Pancreas (tissue), 10 donors: Measurements from ENCODE around the gene PROCA1. TPM values are rescaled to one million over a fixed set of nuclear protein-coding genes. Genes with fewer than 3 reads are reported as not detected.
A peak's percentile ranks its signal among the peaks of the same experiment; 100 is the strongest.

Experiments used
- ATAC-seq, 4 donors: fragments of 200-7000 bp; cut with Tn5 transposase; one replicate each; pipeline versions ENCODE4 v1.8.0 to v1.9.1; 2020; ENCODE audit warnings: mild to moderate bottlenecking in 4 of 4, moderate library complexity in 4 of 4
- DNase-seq, 6 donors: peaks; one replicate each; pipeline ENCODE4 v3.0.0-alpha.2; 2020
- FAIRE-seq: peaks from 2 replicates; lab custom pipeline; 2012; peaks lifted over from hg19 to GRCh38; lab: Jason Lieb, UNC
- H3K27ac ChIP-seq, 4 donors: fragments of 200-600 bp; sonication (generic); 1 replicate in 3 of 4; 2 replicates in 1 of 4; pipeline versions ENCODE4 v1.5.0 to v1.8.0; 2020
- H3K27me3 ChIP-seq, 4 donors: fragments of 200-600 bp; one replicate each; pipeline ENCODE4 v1.8.0; 2021
- H3K36me3 ChIP-seq, 3 donors: fragments of 200-600 bp; sonication (generic) in 1 of 3; one replicate each; pipeline versions ENCODE4 v1.5.0 to v1.8.0; 2020 to 2021
- H3K4me1 ChIP-seq, 3 donors: fragments of 200-600 bp; one replicate each; pipeline ENCODE4 v1.8.0; 2021
- H3K4me3 ChIP-seq, 4 donors: fragments of 200-600 bp; sonication (generic) in 2 of 4; one replicate each; pipeline versions ENCODE4 v1.5.0 to v1.8.0; 2020 to 2021
- H3K9me3 ChIP-seq, 4 donors: fragments of 200-600 bp; one replicate each; pipeline ENCODE4 v1.8.0; 2021
- CTCF ChIP-seq, 4 donors: fragments of 200-600 bp; sonication (generic) in 3 of 4; IDR thresholded peaks; one replicate each; pipeline versions ENCODE4 v1.5.0 to v1.8.0; 2021; ENCODE audit warnings: antibody characterized with exemption in 4 of 4
- WGBS, 2 donors: extraction: QIAGEN DNeasy Blood & Tissue Kit; methylation state at CpG; one replicate each; pipeline ENCODE4 v1.1.7; 2013; 5-methylcytosine and 5-hydroxymethylcytosine counted together
- intact Hi-C, 3 donors: fragments of 100-400 bp; cut with DNase I; formaldehyde crosslinking; loops; one replicate each; pipeline versions ENCODE4 v1.11.1 to v1.14.2; 2022
- polyA plus RNA-seq, 2 donors: library from polyadenylated mRNA; stranded (reverse); fragments of 200-250 nt; gene quantifications; one replicate each; pipeline ENCODE4 v1.2.3, GENCODE V29; 2013
- total RNA-seq, 6 donors: library from RNA; stranded (reverse); fragmentation: NEBNext Ultra II Directional in 4 of 6; extraction: Animal tissue kit (Norgen Biotek cat#: 25700) in 4 of 6; gene quantifications; one replicate each; pipeline versions ENCODE4 v1.2.1 to v1.2.4, GENCODE V29; 2021 to 2023
- donor health status: healthy with polysubstance abuse.
- donor health status: DM: no; HTN: no; CAD: no; lungs with moderate emphysema.
- donor health status: DM: no; HTN: no; CAD: no.
- donor health status: control.
- donor health status: control.
- donor health status: Bipolar disorder and iron deficiency.
- donor health status: DM: yes; HTN: yes; CAD: no.
- donor health status: DM: no; HTN: no; CAD: no.
- donor health status: DM: no; HTN: no; CAD: no.
- donor health status: DM: yes; HTN: yes; CAD: no.

Gene PROCA1
- total and polyA plus RNA-seq, 8 donors = 0.19 to 3.1 (median 0.43) TPM

GRCh38 chr17:28705728-28706334, 5.9 kb downstream of the PROCA1 start:
- Histone ChIP-seq H3K27me3 (no peaks in the 10 kb centered on the region), H3K4me3 (no peak overlapping the region), H3K27ac (no peak overlapping the region), H3K9me3 (no peaks in the 10 kb centered on the region), H3K36me3 (peaks cover 0 to 17% (median 14%) of the 10 kb centered on the region in 3 donors), H3K4me1 (no peaks in the 10 kb centered on the region)
- no peak for DNase-seq
- intact Hi-C loops = no loop called here
- 72 to 74% methylated on average over 10 of the region's 10 CpGs for WGBS, 2 donors
- ATAC-seq = no peak
- no peak for TF ChIP-seq CTCF (IDR thresholded peaks at IDR 0.05)
- no peak for FAIRE-seq

- no peak for TF ChIP-seq CTCF (IDR thresholded peaks at IDR 0.05)
- Histone ChIP-seq H3K27me3 (no peaks in the 10 kb centered on the region), H3K4me1 (no peaks in the 10 kb centered on the region), H3K27ac (no peak overlapping the region), H3K4me3 (no peak overlapping the region), H3K9me3 (no peaks in the 10 kb centered on the region), H3K36me3 (peaks cover 0 to 23% (median 21%) of the 10 kb centered on the region in 3 donors)
- DNase-seq = peak in 1 of 6 donors; percentile 39
- 81 to 90% methylated on average over 5 of the region's 5 CpGs for WGBS, 2 donors
- FAIRE-seq = no peak
- intact Hi-C loops = no loop called here
- ATAC-seq = no peak
These were observed 6.5 kb downstream of the PROCA1 start for GRCh38 chr17:28705074-28705659.

GRCh38 chr17:28704219-28704858, 7.3 kb downstream of the PROCA1 start:
- Histone ChIP-seq H3K9me3 (no peaks in the 10 kb centered on the region), H3K27ac (no peak overlapping the region), H3K36me3 (peaks cover 0 to 31% (median 28%) of the 10 kb centered on the region in 3 donors), H3K4me3 (no peak overlapping the region), H3K27me3 (no peaks in the 10 kb centered on the region), H3K4me1 (no peaks in the 10 kb centered on the region)
- 86 to 89% methylated on average over 13 to 14 of the region's 14 CpGs for WGBS, 2 donors
- FAIRE-seq = no peak
- TF ChIP-seq CTCF (IDR thresholded peaks at IDR 0.05) = no peak
- intact Hi-C loops = no loop called here
- ATAC-seq = no peak
- DNase-seq = peak in 1 of 6 donors; percentile 60

- no peak for TF ChIP-seq CTCF (IDR thresholded peaks at IDR 0.05)
- Histone ChIP-seq H3K27me3 (no peaks in the 10 kb centered on the region), H3K9me3 (no peaks in the 10 kb centered on the region), H3K4me1 (no peaks in the 10 kb centered on the region), H3K36me3 (peaks cover 0 to 38% (median 33%) of the 10 kb centered on the region in 3 donors), H3K4me3 (no peak overlapping the region), H3K27ac (no peak overlapping the region)
- DNase-seq = no peak
- intact Hi-C loops = no loop called here
- whole genome bisulfite sequencing, 2 donors = 85 to 89% methylated on average over 16 of the region's 16 CpGs
- ATAC-seq = no peak
- FAIRE-seq = no peak
These were observed 8.0 kb downstream of the PROCA1 start for GRCh38 chr17:28703552-28704218.
